Measurements from ENCODE around the gene ARHGEF4.

- TF ChIP-seq CTCF (IDR thresholded peaks at IDR 0.05; ENCODE audit: low read length) (no peak), EZH2 (optimal IDR thresholded peaks at IDR 0.05; ENCODE audit: low read depth, low read length) (no peak)
These were observed 240.6 kb downstream of the ARHGEF4 start for GRCh38 chr2:131077182-131077846.
